Activated CD4-positive, alpha-beta T cell treated with anti-CD3 and anti-CD28 coated beads, Interleukin-2, amount 50 U/mL, for 48 hours (primary cell): ENCODE results near the gene CD46.
"Not testable (repeated sequence)": the region's sequence is repeated elsewhere in the genome, so short reads cannot be mapped to it uniquely, and the experiment has no call there.

Source experiments
- DNase-seq, 2 experiments: peaks; one replicate each; pipeline ENCODE4 v3.0.0-alpha.2; 2020

The CD46 gene

DNA sequence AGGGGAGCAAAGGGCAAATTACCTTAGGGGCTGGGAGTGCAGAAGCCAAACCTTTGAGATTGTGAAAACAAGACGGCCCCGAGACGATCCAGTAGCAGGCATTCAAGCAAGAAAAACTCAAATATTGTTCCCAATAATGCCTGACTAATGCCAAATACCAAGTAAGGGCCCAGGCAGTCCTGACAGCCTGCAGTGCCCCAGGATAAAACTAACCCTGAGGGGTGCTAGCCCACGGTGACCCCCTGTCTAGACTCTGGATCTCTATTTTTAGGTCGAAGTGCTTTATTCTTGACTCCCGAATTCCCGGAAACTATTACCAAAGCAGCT lies 428 bp upstream of the CD46 start:
- not testable (repeated sequence) for DNase-seq

DNA sequence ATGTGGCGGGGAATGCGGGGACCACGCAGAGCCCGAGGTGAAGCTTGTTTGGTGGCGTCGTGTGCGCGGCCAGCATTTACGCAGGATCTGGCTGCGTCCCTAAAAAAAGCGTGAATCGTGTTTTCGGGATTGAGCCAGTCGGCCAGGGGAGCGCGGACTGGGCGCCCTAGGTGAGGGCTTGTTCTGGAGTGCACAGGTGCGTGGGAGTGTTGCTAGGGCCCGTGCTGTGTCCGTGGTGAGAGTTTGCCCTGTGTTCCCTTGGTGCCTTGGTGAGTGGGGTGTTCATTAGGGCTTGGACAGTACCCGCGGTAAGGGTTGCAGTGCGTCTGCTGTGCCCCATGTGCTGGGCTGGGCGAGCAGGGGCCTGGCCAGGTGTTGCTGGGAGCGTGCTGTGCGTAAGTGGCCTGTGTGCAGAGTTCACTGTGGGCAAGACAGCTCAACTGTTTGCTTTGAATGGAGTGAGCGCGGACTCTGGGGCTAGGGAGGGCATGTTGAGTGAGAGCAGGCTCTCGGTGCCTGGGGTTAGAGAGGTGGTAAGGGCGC lies 673 bp downstream of the CD46 start:
- peak; percentile 44 to 49 for DNase-seq

DNA sequence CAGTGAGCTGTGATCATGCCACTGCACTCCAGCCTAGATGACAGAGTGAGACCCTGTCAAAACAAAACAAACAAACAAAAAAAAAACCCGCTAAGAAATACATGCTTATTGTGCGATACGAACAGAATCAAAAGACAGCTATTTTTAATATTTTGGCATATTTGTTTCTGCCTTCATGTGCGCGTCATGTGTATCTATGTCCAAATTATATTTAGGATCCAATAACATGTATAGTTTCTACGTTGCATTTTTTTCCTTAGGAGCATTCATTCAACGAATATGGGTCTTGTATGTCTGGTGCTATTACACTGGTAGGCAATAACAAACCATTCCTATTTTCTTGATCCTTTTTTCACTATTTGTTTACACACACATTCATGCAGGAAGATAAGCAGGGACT lies 1.8 kb downstream of the CD46 start:
- no peak for DNase-seq

DNA sequence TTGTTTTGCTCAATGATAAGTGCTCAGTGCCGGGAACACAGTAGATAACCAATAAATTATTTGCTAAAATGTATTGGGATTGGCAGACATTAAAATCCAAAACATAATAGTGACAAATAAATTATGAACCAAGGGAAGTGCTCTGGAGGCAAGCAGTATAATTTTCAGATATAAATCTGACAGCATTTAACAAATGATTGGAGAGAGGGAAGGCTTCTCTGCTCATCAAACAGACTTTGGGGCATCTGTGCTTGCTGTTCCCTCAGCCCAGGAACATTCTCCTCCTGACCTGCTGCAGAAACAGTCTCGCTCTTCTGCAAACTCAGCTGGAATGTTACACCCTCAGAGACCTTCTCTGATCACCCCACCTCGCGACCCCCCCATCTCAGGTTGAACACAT lies 2.2 kb downstream of the CD46 start:
- no peak for DNase-seq

DNA sequence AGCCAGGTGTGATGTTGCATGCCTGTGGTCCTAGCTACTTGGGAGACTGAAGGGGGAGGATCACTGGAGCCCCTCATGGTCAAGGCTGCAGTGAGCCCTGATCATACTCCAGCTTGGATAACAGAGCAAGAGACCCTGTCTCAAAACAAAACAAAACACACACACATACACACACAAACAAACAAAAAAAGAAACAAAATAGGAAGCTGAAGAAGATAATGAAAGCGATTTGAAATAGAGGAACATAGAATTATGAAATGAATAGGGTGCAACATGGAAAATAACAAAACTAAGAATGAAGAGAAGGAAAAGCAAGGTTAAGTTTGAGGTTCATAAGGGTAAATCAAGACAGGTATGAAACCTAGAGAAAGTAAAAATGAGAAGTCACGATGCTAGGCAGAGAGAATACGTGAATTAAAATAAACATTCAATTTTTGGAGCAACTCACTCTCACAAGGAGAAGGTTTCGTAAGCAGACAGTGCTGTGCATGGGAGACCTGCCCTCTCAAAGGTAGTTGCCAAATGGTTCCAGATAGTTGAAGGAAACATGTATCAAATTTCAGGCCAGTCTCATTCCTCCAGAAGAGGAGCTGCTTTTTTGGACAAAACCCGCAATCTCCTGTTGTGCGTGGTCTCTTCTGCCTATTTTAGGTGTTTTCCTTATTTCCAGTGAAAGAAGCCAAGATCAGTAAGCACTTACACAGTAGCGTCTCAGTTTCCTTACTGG lies 3.3 kb downstream of the CD46 start:
- DNase-seq = no peak

DNA sequence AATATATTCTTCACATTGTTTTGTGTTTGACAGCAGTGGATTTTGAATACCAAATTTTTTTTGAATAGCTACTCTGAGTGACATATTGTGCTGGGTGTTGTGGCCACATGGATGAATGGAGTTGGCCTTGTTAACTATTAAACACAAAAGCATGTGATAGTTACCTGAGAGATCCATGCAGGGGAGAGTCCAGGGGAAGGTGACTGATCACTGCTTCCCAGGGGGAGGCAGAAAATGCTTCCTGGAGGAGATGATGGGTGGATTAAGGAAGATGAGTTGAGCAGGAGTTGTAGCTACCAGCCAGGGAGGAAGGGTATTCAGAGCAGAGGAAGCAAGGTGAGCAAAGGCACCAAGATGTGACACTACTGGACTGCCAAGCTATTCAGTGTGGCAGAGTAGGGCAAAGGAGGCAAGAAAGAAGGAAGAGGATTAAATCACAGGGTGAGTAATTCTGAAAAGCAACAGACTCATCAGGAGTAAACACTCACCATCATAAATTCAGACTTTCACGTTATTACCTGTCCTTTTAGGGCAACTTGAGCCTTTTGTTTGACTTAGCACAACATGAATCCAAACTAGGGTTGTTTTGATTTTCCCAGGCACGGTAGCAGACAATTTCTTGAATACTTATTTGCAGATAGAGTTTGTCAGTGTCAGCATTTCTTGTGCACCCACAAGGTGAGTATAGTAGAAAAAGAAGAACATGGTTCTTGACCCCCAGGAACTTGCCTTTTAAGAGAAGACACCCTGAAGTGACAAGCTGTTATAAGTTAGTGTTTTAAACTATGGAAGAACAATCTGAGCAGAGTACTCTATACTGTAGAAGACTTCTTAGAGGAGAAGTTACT lies 4.2 kb downstream of the CD46 start:
- no peak for DNase-seq

DNA sequence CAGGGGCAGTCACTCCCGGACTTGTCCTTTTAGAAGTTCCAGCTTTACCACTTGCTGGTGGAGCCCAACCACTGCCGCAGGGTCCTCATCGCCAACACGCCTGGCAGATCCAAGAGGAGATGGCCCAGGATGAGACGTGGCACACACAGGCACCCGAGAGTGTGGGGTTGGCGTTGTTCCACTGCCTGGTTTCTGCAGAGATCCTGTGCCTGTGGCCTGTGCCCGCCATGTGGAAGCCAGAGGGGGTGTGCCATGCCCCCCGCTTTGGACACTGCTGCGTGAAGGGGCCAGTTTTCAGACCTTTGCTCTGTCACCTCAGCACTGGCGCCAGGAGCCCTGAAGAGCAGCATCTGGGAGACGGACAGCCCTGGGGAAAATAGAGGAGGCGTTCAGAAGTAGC lies 10.8 kb downstream of the CD46 start:
- no peak for DNase-seq

DNA sequence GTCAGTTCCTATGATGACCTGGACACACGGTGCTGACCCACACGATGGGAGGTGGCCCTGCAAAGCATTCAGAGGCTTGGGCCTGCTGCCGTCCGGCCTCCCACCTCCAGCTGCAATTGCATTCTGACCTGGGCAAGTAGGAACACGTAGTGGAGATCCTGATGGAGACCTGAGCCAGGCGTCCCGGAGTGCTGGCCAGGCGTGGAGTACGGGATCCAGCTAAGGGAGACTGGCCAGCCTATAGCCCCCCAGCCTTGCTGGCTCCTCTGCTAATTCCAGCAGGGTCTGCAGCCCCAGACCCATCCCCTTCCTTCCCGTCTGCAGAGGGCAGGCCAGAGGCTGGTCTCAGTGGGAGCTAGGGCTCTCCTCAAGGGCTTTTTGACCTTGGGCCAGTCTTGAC lies 11.2 kb downstream of the CD46 start:
- DNase-seq = no peak

DNA sequence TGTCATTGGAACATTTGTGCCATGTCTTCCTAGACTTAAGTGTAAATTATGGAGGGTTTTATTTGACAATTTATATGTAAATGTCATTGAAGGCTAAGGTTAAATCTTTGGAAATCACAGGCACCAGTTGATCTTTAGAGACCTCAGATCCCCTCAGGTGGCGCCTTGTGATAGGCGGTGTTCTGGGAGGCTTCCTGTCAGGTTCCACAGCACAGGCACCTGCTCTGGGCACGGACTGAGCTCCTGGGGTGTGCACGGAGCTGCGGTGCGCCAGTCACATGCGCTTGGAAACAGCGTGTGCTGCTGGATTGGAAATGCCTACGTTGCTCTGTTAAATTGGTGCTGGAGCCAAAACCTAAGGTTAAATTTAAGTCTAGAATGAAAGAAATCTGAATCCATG lies 12.1 kb downstream of the CD46 start:
- no peak for DNase-seq

DNA sequence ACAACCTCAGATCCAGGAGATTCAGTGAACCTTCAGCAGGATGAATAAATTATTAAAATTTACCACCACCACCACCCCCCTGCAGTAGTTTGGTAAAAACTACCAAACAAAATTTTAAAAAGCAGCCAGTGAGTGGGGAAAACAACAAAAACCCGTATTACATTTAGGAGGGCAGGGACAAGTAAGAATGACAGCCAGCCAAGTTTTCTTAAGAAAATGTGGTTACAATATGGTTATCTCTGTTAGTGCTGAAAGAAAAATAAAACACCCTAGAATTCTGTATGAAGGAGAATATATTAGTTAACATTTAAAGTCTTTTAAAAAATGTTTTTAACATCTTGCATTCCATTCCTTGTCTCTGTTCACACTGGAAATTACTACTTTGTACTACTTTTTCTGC lies 14.7 kb downstream of the CD46 start:
- no peak for DNase-seq

DNA sequence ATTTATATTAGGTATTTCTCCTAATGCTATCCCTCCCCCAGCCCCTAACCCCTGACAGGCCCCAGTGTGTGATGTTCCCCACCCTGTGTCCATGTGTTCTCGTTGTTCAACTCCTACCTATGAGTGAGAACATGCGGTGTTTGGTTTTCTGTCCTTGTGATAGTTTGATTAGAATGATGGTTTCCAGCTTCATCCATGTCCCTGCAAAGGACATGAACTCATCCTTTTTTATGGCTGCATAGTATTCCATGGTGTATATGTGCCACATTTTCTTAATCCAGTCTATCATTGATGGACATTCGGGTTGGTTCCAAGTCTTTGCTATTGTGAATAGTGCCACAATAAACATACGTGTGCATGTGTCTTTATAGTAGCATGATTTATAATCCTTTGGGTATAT lies 18.7 kb downstream of the CD46 start:
- DNase-seq = not testable (repeated sequence)

DNA sequence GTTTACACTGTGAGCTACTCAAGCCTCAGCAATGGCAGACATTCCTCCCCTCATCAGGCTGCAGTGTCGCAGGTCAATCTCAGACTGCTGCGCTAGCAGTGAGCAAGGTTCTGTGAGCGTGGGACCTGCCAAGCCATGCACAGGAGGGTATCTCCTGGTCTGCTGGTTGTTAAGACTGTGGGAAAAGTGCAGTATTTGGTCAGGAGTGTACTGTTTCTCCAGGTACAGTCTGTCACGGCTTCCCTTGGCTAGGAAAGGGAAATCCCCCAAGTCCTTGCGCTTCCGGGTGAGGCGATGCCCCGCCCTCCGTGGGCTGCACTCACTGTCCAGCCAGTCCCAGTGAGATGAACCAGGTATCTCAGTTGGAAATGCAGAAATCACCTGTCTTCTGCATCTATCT lies 24.2 kb downstream of the CD46 start:
- DNase-seq = not testable (repeated sequence)

DNA sequence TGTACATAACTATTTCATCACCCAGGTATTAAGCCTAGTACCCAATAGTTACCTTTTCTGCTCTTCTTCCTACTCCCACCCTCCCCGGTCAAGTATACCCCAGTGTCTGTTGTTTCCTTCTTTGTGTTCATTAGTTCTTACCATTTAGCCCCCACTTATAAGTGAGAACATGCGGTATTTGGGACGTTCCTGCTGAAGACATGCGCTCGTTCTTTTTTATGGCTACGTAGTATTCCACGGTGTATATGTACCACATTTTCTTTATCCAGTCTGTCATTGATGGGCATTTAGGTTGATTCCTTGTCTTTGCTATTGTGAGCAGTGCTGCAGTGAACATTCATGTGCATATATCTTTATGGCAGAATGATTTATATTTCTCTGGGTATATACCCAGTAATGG lies 25.6 kb downstream of the CD46 start:
- not testable (repeated sequence) for DNase-seq

DNA sequence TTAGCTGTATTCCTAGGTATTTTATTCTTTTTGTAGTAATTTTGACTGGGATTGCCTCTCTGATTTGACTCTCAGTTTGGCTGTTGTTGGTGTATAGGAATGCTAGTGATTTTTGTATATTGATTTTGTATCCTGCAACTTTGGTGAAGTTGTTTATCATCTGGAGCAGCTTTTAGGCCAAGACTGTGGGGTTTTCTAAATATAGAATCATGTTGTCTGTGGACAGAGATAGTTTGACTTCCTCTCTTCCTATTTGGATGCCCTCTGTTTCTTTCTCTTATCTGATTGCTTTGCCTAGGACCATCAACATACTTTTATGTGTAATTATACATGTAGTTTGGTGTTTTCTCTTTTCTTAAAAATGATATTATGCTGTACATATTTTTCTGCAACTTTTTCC lies 27.2 kb downstream of the CD46 start:
- no peak for DNase-seq

DNA sequence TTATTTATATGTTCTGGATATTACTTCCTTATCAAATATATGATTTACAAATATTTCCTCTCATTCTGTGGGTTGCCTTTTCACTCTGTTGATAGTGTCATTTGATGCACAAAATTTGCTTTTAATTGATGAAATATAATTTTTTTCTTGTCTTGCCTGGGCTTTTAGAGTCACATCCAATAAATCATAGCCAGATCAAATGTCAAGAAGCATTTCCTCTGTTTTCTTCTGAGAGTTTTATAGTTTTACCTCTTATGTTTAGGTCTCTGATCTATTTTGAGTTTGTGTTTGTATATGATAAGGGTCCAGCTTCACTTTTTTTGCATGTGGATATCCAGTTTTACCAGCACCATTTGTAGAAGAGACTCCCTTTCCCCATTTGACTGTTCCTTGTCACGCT lies 29.5 kb downstream of the CD46 start:
- DNase-seq = no peak

DNA sequence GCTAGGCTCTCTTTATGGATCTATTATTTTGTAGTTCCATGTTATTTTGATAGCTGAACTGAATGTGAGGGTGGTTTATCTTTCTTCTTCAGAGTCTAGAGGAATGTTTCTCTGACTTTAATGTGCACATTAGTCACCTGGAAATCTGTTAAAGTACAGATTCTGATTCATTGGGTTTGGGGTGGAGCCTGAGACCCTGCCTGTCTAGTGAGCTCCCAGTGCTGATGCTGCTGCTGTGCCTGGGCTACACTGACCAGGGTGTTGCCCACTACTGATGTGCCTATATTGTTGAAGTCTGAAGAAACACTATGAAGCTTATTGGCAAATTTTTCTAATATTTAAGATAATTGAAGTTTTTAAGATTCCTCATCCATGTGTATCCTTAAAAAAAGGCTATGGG lies 35.9 kb downstream of the CD46 start:
- no peak for DNase-seq

DNA sequence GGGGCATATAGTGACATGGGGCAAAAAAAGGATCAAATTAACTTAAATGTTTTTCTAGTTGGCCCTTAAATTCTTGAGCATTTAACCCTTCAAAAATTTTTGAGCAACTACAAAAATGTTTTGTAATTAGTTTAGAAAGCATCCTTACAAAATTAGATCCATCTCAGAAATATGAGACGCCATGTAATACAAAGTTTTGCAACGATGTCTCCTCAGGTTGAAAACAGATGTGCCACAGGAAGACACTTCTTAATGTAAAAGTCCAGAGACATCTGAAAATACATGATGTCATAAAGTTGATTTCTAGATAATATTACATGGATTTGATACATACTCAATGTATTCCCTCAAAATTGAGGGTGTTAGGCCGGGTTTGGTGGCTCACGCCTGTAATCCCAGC lies 37.5 kb downstream of the CD46 start:
- DNase-seq = no peak

DNA sequence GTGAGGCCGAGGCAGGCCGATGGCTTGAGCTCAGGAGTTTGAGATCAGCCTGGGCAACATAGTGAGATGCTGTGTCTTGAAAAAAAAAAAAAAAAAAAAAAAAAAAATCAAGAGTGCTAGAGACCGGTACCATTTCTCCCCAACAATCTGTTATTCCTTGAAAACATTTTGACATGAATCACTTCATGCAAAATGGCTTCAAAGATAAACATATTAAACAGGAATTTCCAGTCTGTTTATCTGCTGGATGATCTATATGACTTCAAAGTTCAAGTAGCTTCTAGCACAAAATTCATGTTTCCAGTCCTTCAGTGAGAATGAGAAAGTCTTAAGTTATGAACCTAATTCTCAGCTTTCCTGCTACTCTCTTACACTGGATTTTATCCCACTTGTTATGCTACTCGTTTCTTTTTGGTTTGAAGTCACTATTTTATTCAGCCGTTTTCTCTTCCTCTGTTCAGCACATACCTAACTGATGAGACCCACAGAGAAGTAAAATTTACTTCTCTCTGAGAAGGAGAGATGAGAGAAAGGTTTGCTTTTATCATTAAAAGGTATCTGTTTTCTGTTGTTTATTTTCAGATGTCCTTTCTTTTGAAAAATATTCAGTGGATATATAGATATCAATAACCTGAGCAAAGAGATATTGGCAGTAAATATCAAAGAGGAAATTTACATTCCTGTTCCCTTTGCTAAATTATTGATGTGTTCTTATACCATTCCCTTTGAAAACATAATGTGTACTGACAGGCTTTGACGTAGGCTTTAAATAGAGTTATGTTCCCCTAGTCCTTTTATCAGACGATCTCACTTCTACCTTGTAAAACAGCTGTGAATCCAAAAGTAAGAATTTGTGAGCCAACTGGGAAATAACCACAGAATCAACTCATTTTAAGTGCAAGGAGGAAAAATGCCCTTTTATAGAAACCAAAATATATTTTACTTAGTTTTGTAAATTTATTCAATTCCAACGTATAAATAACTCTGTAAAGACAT lies 38.2 kb downstream of the CD46 start:
- no peak for DNase-seq

DNA sequence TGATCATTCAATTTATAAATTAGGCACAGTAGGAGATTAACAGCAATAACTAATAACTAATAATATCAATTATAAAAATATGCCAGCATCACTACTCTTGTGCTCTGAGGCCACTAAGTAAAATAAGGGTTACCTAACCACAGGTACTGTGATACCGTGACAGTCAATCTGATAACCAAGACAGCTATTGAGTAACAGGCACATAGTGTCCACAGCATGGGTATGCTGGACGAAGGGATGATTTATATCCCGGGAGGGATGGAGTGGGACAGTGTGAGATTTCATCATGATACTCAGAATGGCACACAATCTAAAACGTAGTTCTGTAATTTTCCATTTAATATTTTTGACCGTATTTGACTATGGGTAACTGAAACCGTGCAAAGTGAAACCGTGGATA lies 39.4 kb downstream of the CD46 start:
- DNase-seq = no peak

DNA sequence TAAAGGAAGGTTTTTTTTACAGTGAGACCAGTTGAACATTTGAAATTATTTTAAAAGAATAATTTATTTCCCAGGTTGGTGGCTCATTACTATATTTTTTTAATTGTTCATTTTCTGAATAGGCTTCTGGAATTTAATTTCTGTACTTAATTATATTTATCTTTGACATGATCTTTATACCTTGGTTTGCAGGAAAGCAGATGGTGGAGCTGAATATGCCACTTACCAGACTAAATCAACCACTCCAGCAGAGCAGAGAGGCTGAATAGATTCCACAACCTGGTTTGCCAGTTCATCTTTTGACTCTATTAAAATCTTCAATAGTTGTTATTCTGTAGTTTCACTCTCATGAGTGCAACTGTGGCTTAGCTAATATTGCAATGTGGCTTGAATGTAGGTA lies 41.5 kb downstream of the CD46 start:
- DNase-seq = no peak

DNA sequence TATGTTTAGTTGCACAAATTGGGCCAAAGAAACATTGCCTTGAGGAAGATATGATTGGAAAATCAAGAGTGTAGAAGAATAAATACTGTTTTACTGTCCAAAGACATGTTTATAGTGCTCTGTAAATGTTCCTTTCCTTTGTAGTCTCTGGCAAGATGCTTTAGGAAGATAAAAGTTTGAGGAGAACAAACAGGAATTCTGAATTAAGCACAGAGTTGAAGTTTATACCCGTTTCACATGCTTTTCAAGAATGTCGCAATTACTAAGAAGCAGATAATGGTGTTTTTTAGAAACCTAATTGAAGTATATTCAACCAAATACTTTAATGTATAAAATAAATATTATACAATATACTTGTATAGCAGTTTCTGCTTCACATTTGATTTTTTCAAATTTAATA lies 43.0 kb downstream of the CD46 start:
- DNase-seq = no peak

DNA sequence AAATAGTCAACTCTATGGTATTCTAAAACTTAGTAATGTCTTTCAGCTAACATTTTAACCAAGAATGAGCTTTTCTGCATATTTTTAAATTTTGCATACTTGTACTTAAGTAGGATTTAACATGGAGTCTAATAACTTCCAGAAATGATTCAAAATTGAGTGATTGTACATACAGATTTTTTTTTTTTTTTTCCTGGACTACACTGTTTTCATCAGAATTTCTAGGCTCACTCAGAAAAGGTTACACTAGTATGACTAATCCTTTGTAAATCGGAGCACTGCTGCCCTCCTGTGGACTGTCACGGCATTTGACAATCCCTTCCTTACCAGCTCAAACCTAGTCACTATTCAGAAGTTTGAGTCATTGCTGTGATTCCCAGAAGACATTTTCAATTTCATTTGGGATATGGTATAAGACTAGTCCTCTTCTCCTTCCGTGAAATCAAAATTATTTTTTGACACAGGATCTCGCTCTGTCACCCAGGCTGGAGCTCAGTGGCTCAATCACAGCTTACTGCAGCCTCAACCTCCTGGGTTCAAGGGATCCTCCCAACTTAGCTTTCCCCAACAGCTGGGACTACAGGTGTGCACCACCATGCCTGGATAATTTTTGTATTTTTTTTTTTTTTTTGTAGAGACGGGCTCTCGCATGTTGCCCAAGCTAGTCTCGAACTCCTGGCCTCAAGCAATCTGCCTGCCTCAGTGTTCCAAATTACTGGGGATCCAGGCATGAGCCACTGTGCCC lies 45.5 kb downstream of the CD46 start:
- peak; percentile 88 to 90 for DNase-seq
